OCI-LY1 (cell line): ENCODE data around the gene SMR3A.

Experiments used
- H2AFZ ChIP-seq: fragments of 200-600 bp; sonication (generic), shearing (Covaris generic); 2 replicates; pipeline ENCODE4 v1.6.0; 2014; ENCODE audit warnings: antibody characterized with exemption, mild to moderate bottlenecking, low read length
- H3F3A ChIP-seq: fragments of 200-600 bp; sonication (generic), shearing (Covaris generic); 2 replicates; pipeline ENCODE4 v1.6.0; 2014; ENCODE audit warnings: mild to moderate bottlenecking, antibody characterized with exemption, low read length, moderate library complexity; ENCODE audit not compliant: insufficient read depth
- H3K27ac ChIP-seq: fragments of 200-600 bp; sonication (generic); 2 replicates; pipeline ENCODE4 v1.5.1; 2014; ENCODE audit warnings: low read length, mixed run types, mild to moderate bottlenecking, low read depth; ENCODE audit not compliant: poor library complexity, severe bottlenecking
- H3K27me3 ChIP-seq: fragments of 200-600 bp; sonication (generic); 2 replicates; pipeline ENCODE4 v1.6.0; 2014; ENCODE audit warnings: antibody characterized with exemption, mild to moderate bottlenecking, low read length, moderate library complexity; ENCODE audit not compliant: insufficient read depth
- H3K36me3 ChIP-seq: fragments of 200-600 bp; sonication (generic); 2 replicates; pipeline ENCODE4 v1.6.1; 2014; ENCODE audit warnings: mild to moderate bottlenecking, antibody characterized with exemption, low read length, moderate library complexity, mixed read lengths; ENCODE audit not compliant: insufficient read depth
- H3K4me1 ChIP-seq: fragments of 200-600 bp; sonication (generic); 2 replicates; pipeline ENCODE4 v1.5.1; 2014; ENCODE audit warnings: mild to moderate bottlenecking, low read length, moderate library complexity; ENCODE audit not compliant: insufficient read depth, severe bottlenecking
- H3K4me2 ChIP-seq: fragments of 200-600 bp; sonication (generic), shearing (Covaris generic); 2 replicates; pipeline ENCODE4 v1.6.1; 2014; ENCODE audit warnings: low read length
- H3K4me3 ChIP-seq: fragments of 200-600 bp; sonication (generic); 2 replicates; pipeline ENCODE4 v1.5.1; 2014; ENCODE audit warnings: low read length, low read depth, mild to moderate bottlenecking, mixed read lengths; ENCODE audit not compliant: poor library complexity, severe bottlenecking
- H3K79me2 ChIP-seq: fragments of 200-600 bp; shearing (Covaris generic); 2 replicates; pipeline ENCODE4 v1.6.1; 2016; ENCODE audit warnings: mixed run types, low read length, mixed read lengths; ENCODE audit not compliant: insufficient read depth
- H3K9ac ChIP-seq: fragments of 200-600 bp; sonication (generic), shearing (Covaris generic); 2 replicates; pipeline ENCODE4 v1.6.1; 2014; ENCODE audit warnings: mild to moderate bottlenecking, low read length, mixed read lengths
- H3K9me2 ChIP-seq: fragments of 200-600 bp; sonication (generic), shearing (Covaris generic); 2 replicates; pipeline ENCODE4 v1.6.1; 2014; ENCODE audit warnings: low read depth, mild to moderate bottlenecking, low read length, mixed read lengths
- H3K9me3 ChIP-seq: fragments of 200-600 bp; shearing (Covaris generic); 2 replicates; pipeline ENCODE4 v1.6.1; 2014; ENCODE audit warnings: low read length, mixed read lengths
- H4K20me1 ChIP-seq: fragments of 200-600 bp; sonication (generic), shearing (Covaris generic); 2 replicates; pipeline ENCODE4 v1.6.0; 2016; ENCODE audit warnings: mild to moderate bottlenecking, low read length; ENCODE audit not compliant: insufficient read depth
- CTCF ChIP-seq: fragments of 200-600 bp; sonication (generic), shearing (Covaris generic); IDR thresholded peaks from 2 replicates; pipeline ENCODE4 v1.5.1; 2017; ENCODE audit warnings: mild to moderate bottlenecking, antibody characterized with exemption, low read length, moderate library complexity, mixed read lengths
- EZH2 ChIP-seq: fragments of 200-600 bp; sonication (generic), shearing (Covaris generic); IDR thresholded peaks from 2 replicates; pipeline ENCODE4 v1.8.0; 2017; ENCODE audit warnings: borderline replicate concordance, mixed run types, mild to moderate bottlenecking, antibody characterized with exemption, low read length, moderate library complexity, mixed read lengths

The SMR3A gene

GRCh38 chr4:70392057-70392776 is 31.7 kb downstream of the SMR3A start:
- H3K27ac ChIP-seq = peak overlapping the region; percentile 89
- no peaks in the 10 kb centered on the region for H3K36me3 ChIP-seq
- peaks cover 61% of the 10 kb centered on the region for H3K4me1 ChIP-seq
- peak overlapping the region; percentile 22; the same call in 1 of the 2 replicates for H3K4me2 ChIP-seq
- no peaks in the 10 kb centered on the region for H4K20me1 ChIP-seq
- H3K4me3 ChIP-seq = no peak overlapping the region
- H3K9me3 ChIP-seq = no peaks in the 10 kb centered on the region
- TF ChIP-seq CTCF = no peak
- TF ChIP-seq EZH2 = no peak
- no peaks in the 10 kb centered on the region for H3K79me2 ChIP-seq
- no peak overlapping the region for H3K9ac ChIP-seq
- H3K9me2 ChIP-seq = no peaks in the 10 kb centered on the region
- no peaks in the 10 kb centered on the region; the same call in 1 of the 2 replicates for H3F3A ChIP-seq
- no peak overlapping the region for H2AFZ ChIP-seq
- no peaks in the 10 kb centered on the region for H3K27me3 ChIP-seq

- no peak within 1 kb of the TSS for H3K27ac ChIP-seq
- no peaks in the 10 kb centered on the region for H3K79me2 ChIP-seq
- H4K20me1 ChIP-seq = no peaks in the 10 kb centered on the region
These were observed 37.0 kb downstream of the SMR3A start, which contains the start of gene OPRPN for GRCh38 chr4:70397580-70397979. TSS of gene OPRPN (plus strand) at chr4:70397940. CDS start at chr4:70399286, 1,346 bp downstream.

GRCh38 chr4:70399319-70399718 is 38.8 kb downstream of the SMR3A start:
- Histone ChIP-seq H3K4me1 (peaks cover 22% of the 10 kb centered on the region), H3K27me3 (no peaks in the 10 kb centered on the region), H4K20me1 (no peaks in the 10 kb centered on the region), H3K27ac (no peak overlapping the region), H3K9ac (no peak overlapping the region), H3K9me3 (no peaks in the 10 kb centered on the region), H3K9me2 (no peaks in the 10 kb centered on the region), H2AFZ (0 out of 2 replicates have a peak overlapping the region, but pooled peaks have one; percentile 50), H3K36me3 (no peaks in the 10 kb centered on the region), H3K79me2 (no peaks in the 10 kb centered on the region), H3F3A (no peaks in the 10 kb centered on the region; the same call in 1 of the 2 replicates), H3K4me3 (no peak overlapping the region), H3K4me2 (no peak overlapping the region)
- TF ChIP-seq EZH2 = no peak
- no peak for TF ChIP-seq CTCF

More at GRCh38 chr4:70397580-70397979, 37.0 kb downstream of the SMR3A start, which contains the start of gene OPRPN:
- no peaks in the 10 kb centered on the region for H3K9me3 ChIP-seq
- no peak within 1 kb of the TSS for H3K4me3 ChIP-seq
- H3K9ac ChIP-seq = no peak within 1 kb of the TSS
- H3K4me2 ChIP-seq = no peak within 1 kb of the TSS
- H3K4me1 ChIP-seq = peaks cover 39% of the 10 kb centered on the region
- H2AFZ ChIP-seq = peak within 1 kb of the TSS; percentile 63; the same call in 1 of the 2 replicates
- TF ChIP-seq CTCF (no peak), EZH2 (no peak)
- H3F3A ChIP-seq = no peaks in the 10 kb centered on the region; the same call in 1 of the 2 replicates
- no peaks in the 10 kb centered on the region for H3K27me3 ChIP-seq
- H3K36me3 ChIP-seq = no peaks in the 10 kb centered on the region
- H3K9me2 ChIP-seq = no peaks in the 10 kb centered on the region
